ENCODE data around the gene ULK4. TPM values are rescaled to one million over a fixed set of nuclear protein-coding genes. Genes with fewer than 3 reads are reported as not detected.
A peak's percentile ranks its signal among the peaks of the same experiment; 100 is the strongest.

The ULK4 gene
- total and polyA plus RNA-seq, 9 of the 15 experiments (the other 6 are each of a cell fraction or from before 2014, with no cell fraction given): 3.0 to 5.9 (median 3.5) TPM

DNA sequence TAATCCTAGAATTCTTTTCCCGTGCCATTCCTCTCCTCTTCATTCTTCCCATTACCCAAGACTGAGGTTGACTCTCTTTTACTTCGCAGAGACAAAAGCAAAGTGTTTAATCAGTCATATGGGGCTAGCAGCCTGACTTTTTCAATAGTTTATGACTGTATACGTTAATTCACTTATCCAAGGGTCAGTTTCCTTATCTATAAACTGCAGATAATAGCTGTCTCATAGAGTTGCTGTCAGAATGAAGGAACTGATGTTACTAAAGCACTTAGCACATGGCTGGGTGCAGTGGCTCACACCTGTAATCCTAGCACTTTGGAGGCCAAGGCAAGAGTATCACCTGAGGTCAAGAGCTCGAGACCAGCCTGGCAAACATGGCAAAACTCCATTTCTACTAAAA is 43.5 kb upstream of the ULK4 start (continued):
- TF ChIP-seq, protein P1, sequence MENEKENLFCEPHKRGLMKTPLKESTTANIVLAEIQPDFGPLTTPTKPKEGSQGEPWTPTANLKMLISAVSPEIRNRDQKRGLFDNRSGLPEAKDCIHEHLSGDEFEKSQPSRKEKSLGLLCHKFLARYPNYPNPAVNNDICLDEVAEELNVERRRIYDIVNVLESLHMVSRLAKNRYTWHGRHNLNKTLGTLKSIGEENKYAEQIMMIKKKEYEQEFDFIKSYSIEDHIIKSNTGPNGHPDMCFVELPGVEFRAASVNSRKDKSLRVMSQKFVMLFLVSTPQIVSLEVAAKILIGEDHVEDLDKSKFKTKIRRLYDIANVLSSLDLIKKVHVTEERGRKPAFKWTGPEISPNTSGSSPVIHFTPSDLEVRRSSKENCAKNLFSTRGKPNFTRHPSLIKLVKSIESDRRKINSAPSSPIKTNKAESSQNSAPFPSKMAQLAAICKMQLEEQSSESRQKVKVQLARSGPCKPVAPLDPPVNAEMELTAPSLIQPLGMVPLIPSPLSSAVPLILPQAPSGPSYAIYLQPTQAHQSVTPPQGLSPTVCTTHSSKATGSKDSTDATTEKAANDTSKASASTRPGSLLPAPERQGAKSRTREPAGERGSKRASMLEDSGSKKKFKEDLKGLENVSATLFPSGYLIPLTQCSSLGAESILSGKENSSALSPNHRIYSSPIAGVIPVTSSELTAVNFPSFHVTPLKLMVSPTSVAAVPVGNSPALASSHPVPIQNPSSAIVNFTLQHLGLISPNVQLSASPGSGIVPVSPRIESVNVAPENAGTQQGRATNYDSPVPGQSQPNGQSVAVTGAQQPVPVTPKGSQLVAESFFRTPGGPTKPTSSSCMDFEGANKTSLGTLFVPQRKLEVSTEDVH (IDR thresholded peaks at IDR 0.05; ENCODE audit: low read depth, partially characterized antibody): no peak
- TF ChIP-seq CBFA2T3 (IDR thresholded peaks at IDR 0.05) (peak; percentile 62), CCNT2 (IDR thresholded peaks at IDR 0.05; ENCODE audit: borderline replicate concordance, extremely low read depth, insufficient read length, low read depth, low read length) (no peak), L3MBTL2 (IDR thresholded peaks at IDR 0.05) (peak; percentile 72), BRF1 (IDR thresholded peaks at IDR 0.05; ENCODE audit: borderline replicate concordance, extremely low read depth, insufficient read length) (no peak)
- TF ChIP-seq, protein P2, sequence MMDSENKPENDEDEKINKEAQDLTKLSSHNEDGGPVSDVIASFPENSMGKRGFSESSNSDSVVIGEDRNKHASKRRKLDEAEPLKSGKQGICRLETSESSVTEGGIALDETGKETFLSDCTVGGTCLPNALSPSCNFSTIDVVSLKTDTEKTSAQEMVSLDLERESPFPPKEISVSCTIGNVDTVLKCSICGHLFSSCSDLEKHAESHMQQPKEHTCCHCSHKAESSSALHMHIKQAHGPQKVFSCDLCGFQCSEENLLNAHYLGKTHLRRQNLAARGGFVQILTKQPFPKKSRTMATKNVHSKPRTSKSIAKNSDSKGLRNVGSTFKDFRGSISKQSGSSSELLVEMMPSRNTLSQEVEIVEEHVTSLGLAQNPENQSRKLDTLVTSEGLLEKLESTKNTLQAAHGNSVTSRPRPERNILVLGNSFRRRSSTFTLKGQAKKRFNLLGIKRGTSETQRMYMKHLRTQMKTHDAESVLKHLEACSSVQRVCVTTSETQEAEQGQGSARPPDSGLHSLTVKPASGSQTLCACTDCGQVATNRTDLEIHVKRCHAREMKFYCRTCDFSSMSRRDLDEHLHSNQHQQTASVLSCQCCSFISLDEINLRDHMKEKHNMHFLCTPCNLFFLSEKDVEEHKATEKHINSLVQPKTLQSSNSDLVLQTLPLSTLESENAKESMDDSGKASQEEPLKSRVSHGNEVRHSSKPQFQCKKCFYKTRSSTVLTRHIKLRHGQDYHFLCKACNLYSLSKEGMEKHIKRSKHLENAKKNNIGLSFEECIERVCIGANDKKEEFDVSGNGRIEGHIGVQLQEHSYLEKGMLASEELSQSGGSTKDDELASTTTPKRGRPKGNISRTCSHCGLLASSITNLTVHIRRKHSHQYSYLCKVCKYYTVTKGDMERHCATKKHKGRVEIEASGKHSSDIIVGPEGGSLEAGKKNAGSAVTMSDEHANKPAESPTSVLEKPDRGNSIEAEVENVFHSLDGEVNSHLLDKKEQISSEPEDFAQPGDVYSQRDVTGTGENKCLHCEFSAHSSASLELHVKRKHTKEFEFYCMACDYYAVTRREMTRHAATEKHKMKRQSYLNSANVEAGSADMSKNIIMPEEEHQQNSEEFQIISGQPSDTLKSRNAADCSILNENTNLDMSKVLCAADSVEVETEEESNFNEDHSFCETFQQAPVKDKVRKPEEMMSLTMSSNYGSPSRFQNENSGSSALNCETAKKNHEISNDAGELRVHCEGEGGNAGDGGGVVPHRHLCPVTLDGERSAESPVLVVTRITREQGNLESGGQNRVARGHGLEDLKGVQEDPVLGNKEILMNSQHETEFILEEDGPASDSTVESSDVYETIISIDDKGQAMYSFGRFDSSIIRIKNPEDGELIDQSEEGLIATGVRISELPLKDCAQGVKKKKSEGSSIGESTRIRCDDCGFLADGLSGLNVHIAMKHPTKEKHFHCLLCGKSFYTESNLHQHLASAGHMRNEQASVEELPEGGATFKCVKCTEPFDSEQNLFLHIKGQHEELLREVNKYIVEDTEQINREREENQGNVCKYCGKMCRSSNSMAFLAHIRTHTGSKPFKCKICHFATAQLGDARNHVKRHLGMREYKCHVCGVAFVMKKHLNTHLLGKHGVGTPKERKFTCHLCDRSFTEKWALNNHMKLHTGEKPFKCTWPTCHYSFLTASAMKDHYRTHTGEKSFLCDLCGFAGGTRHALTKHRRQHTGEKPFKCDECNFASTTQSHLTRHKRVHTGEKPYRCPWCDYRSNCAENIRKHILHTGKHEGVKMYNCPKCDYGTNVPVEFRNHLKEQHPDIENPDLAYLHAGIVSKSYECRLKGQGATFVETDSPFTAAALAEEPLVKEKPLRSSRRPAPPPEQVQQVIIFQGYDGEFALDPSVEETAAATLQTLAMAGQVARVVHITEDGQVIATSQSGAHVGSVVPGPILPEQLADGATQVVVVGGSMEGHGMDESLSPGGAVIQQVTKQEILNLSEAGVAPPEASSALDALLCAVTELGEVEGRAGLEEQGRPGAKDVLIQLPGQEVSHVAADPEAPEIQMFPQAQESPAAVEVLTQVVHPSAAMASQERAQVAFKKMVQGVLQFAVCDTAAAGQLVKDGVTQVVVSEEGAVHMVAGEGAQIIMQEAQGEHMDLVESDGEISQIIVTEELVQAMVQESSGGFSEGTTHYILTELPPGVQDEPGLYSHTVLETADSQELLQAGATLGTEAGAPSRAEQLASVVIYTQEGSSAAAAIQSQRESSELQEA (IDR thresholded peaks at IDR 0.05; ENCODE audit: low read depth): no peak
- TF ChIP-seq, protein P3, sequence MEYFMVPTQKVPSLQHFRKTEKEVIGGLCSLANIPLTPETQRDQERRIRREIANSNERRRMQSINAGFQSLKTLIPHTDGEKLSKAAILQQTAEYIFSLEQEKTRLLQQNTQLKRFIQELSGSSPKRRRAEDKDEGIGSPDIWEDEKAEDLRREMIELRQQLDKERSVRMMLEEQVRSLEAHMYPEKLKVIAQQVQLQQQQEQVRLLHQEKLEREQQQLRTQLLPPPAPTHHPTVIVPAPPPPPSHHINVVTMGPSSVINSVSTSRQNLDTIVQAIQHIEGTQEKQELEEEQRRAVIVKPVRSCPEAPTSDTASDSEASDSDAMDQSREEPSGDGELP (CRISPR knock-in tag; IDR thresholded peaks at IDR 0.05; ENCODE audit: borderline replicate concordance): peak; percentile 29; the same call in 1 of the 2 replicates

All from K562 (cell line).